SK-N-SH (cell line): ENCODE results near the gene EXOC3L1. TPM values are rescaled to one million over a fixed set of nuclear protein-coding genes. Genes with fewer than 3 reads are reported as not detected.

ENCODE experiments used
- CTCF ChIA-PET: fragments of 300-600, 350-600 bp; formaldehyde crosslinking; extraction: SDS; loops from one replicate; lab custom pipeline; 2021; lab: Yijun Ruan, JAX
- POLR2A ChIA-PET: fragments of 350-600 bp; sonication (Branson Sonifier 250); formaldehyde crosslinking; extraction: SDS; loops from one replicate; lab custom pipeline; 2020; ENCODE audit warnings: antibody characterized with exemption, inconsistent platforms; lab: Yijun Ruan, JAX
- DNase-seq: peaks from one replicate; pipeline ENCODE4 v3.0.0; 2012
- H2AFZ ChIP-seq: fragments of 200-600 bp; sonication (generic); 2 replicates; pipeline ENCODE4 v1.8.1; 2016; ENCODE audit warnings: antibody characterized with exemption, mild to moderate bottlenecking, low read depth
- H3F3A ChIP-seq: fragments of 200-600 bp; sonication (generic); replicated peaks from 2 replicates; pipeline ENCODE3; 2016; ENCODE audit warnings: antibody characterized with exemption, mild to moderate bottlenecking; ENCODE audit not compliant: insufficient read depth
- H3K27ac ChIP-seq, 2 experiments: fragments of 200-500 bp in 1 of 2; fragments of 200-600 bp in 1 of 2; sonication (Bioruptor generic) in 1 of 2; sonication (generic), shearing (Covaris generic) in 1 of 2; 2 replicates each; pipeline versions ENCODE4 v1.5.1 to v1.6.1; 2014 to 2016; ENCODE audit warnings: low read depth in 2 of 2, inconsistent platforms in 1 of 2, low read length in 1 of 2, mild to moderate bottlenecking in 1 of 2, mixed read lengths in 1 of 2
- H3K27me3 ChIP-seq: fragments of 200-600 bp; sonication (generic), shearing (Covaris generic); 2 replicates; pipeline ENCODE4 v1.6.1; 2016; ENCODE audit warnings: mixed run types; ENCODE audit not compliant: insufficient read depth
- H3K36me3 ChIP-seq, 2 experiments: fragments of 200-500 bp in 1 of 2; fragments of 200-600 bp in 1 of 2; sonication (Bioruptor generic) in 1 of 2; sonication (generic) in 1 of 2; replicated peaks in 1 of 2; 2 replicates each; pipeline versions ENCODE3 to v1.5.1; 2014 to 2016; ENCODE audit warnings: low read length in 1 of 2, mild to moderate bottlenecking in 1 of 2; ENCODE audit not compliant: insufficient read depth in 2 of 2, control insufficient read depth in 1 of 2
- H3K4me1 ChIP-seq, 2 experiments: fragments of 200-500 bp in 1 of 2; fragments of 200-600 bp in 1 of 2; sonication (Bioruptor generic) in 1 of 2; sonication (generic), shearing (Covaris generic) in 1 of 2; 2 replicates each; pipeline versions ENCODE4 v1.5.1 to v1.6.1; 2014 to 2016; ENCODE audit warnings: low read depth in 1 of 2, low read length in 1 of 2, mixed run types in 1 of 2; ENCODE audit not compliant: insufficient read depth in 2 of 2, control insufficient read depth in 1 of 2
- H3K4me2 ChIP-seq: fragments of 200-600 bp; sonication (generic), shearing (Covaris generic); 2 replicates; pipeline ENCODE4 v1.6.1; 2017; ENCODE audit warnings: mixed run types
- H3K4me3 ChIP-seq, 2 experiments: fragments of 200-500 bp in 1 of 2; fragments of 200-600 bp in 1 of 2; sonication (Bioruptor generic) in 1 of 2; sonication (generic), shearing (Covaris generic) in 1 of 2; 2 replicates each; pipeline versions ENCODE4 v1.5.1 to v1.8.1; 2014 to 2016; ENCODE audit warnings: low read depth in 2 of 2, inconsistent platforms in 1 of 2, low read length in 1 of 2, mild to moderate bottlenecking in 1 of 2, mixed read lengths in 1 of 2, moderate library complexity in 1 of 2
- H3K79me2 ChIP-seq: fragments of 200-600 bp; sonication (generic); 2 replicates; pipeline ENCODE4 v1.8.1; 2017; ENCODE audit warnings: mild to moderate bottlenecking; ENCODE audit not compliant: insufficient read depth
- H3K9ac ChIP-seq: fragments of 200-600 bp; sonication (generic); 2 replicates; pipeline ENCODE4 v1.6.1; 2017; ENCODE audit warnings: mixed run types
- H3K9me2 ChIP-seq: fragments of 200-600 bp; sonication (generic); 2 replicates; pipeline ENCODE4 v1.6.1; 2017; ENCODE audit warnings: mixed run types
- H3K9me3 ChIP-seq: fragments of 200-600 bp; sonication (generic); 2 replicates; pipeline ENCODE4 v1.6.1; 2017; ENCODE audit warnings: mixed run types, mild to moderate bottlenecking, moderate library complexity
- H4K20me1 ChIP-seq: fragments of 200-600 bp; sonication (generic); 2 replicates; pipeline ENCODE4 v1.6.1; 2017; ENCODE audit warnings: mild to moderate bottlenecking, mixed run types; ENCODE audit not compliant: insufficient read depth
- CTCF ChIP-seq: fragments of 200-600 bp; sonication (generic); IDR thresholded peaks from 2 replicates; pipeline ENCODE4 v1.6.1; 2017; ENCODE audit warnings: antibody characterized with exemption, mild to moderate bottlenecking, moderate library complexity
- EZH2phosphoT487 ChIP-seq: fragments of 200-600 bp; sonication (generic); IDR thresholded peaks from 2 replicates; pipeline ENCODE4 v1.6.1; 2017; ENCODE audit warnings: low read depth, mixed run types, mild to moderate bottlenecking, antibody characterized with exemption, moderate library complexity, borderline replicate concordance
- FOXM1 ChIP-seq: IDR thresholded peaks from 2 replicates; pipeline ENCODE4 v1.4.0; 2012; ENCODE audit warnings: low read depth, mild to moderate bottlenecking
- GATA2 ChIP-seq: sonication (generic); formaldehyde crosslinking; IDR thresholded peaks from 2 replicates; pipeline ENCODE4 v1.5.0; 2020; ENCODE audit warnings: mild to moderate bottlenecking, missing genetic modification reagents
- JUND ChIP-seq: IDR thresholded peaks from 2 replicates; pipeline ENCODE4 v1.4.0; 2012
- MAX ChIP-seq: IDR thresholded peaks from 2 replicates; pipeline ENCODE4 v1.4.0; 2012; ENCODE audit warnings: low read depth
- NRF1 ChIP-seq: IDR thresholded peaks from 2 replicates; pipeline ENCODE4 v1.6.1; 2012; ENCODE audit warnings: low read depth, mild to moderate bottlenecking, low read length
- POLR2AphosphoS5 ChIP-seq: IDR thresholded peaks from 2 replicates; pipeline ENCODE4 v1.6.1; 2012; ENCODE audit warnings: low read depth, low read length
- REST ChIP-seq: IDR thresholded peaks from 2 replicates; pipeline ENCODE4 v1.6.1; 2012; ENCODE audit warnings: mild to moderate bottlenecking, low read depth, low read length, moderate library complexity
- USF1 ChIP-seq: IDR thresholded peaks from 2 replicates; pipeline ENCODE4 v1.4.0; 2012; ENCODE audit warnings: low read depth, borderline replicate concordance
- WGBS: methylation state at CpG from one replicate; pipeline ENCODE4 v1.1.6; 2017; ENCODE audit warnings: low lambda C conversion rate; 5-methylcytosine and 5-hydroxymethylcytosine counted together
- polyA plus RNA-seq, 3 experiments: library from polyadenylated mRNA; depleted of rRNA; stranded (reverse); fragments of >200 nt; gene quantifications; 2 replicates each; pipeline ENCODE4 v1.2.3, GENCODE V29; 2012

EXOC3L1 gene
- polyA plus RNA-seq, 1 of the 3 experiments (the other 2 are of a cell fraction): 0.46 TPM

- no peaks in the 10 kb centered on the region for H3K27me3 ChIP-seq
- no peaks in the 10 kb centered on the region for H3K79me2 ChIP-seq
- TF ChIP-seq POLR2AphosphoS5 (no peak), JUND (no peak), FOXM1 (no peak), EZH2phosphoT487 (no peak), USF1 (no peak), GATA2 (CRISPR knock-in tag) (no peak), MAX (no peak), REST (no peak), CTCF (no peak), NRF1 (no peak)
- TF ChIP-seq, all 33 proteins: peak for 0
- Histone ChIP-seq H3K4me1 (peaks cover 8 to 11% of the 10 kb centered on the region in 2 experiments; a peak in 2 of 4 replicates), H3K9ac (no peak overlapping the region), H3K27ac (peak overlapping the region in 1 of 2 experiments; percentile 30; a peak in 1 of 4 replicates), H3K4me3 (no peak overlapping the region), H3K9me3 (no peaks in the 10 kb centered on the region), H3K9me2 (no peaks in the 10 kb centered on the region), H3K36me3 (peaks cover 0 to 9% of the 10 kb centered on the region in 2 experiments), H3K4me2 (no peak overlapping the region), H3F3A (peaks cover 4% of the 10 kb centered on the region), H2AFZ (no peak overlapping the region), H4K20me1 (no peaks in the 10 kb centered on the region)
- ChIA-PET POLR2A (interaction anchor here (1.0 to 4.0 kb wide), 5 partner anchors 9 to 19 kb away, joined by 4 to 21 read pairs (median 8); partner anchors contain the start of gene TMEM208), CTCF (interaction anchor here (0.6 to 1.4 kb wide), 6 partner anchors 10 to 190 kb away, joined by 3 to 5 read pairs (median 4); partner anchors contain the start of gene TMEM208)
- DNase-seq: no peak
- WGBS: 100% methylated on average over 5 of the region's 11 CpGs
Observed at GRCh38 chr16:67208154-67208896, 18.4 kb upstream of the EXOC3L1 start.
